K562 (cell line): ENCODE results near the gene CCDC124. TPM values are rescaled to one million over a fixed set of nuclear protein-coding genes. Genes with fewer than 3 reads are reported as not detected.

Source experiments
- BCOR ChIP-seq: fragments of 450-650 bp; IDR thresholded peaks from 2 replicates; pipeline ENCODE4 v1.6.1; 2016
- CREM ChIP-seq: IDR thresholded peaks from 2 replicates; pipeline ENCODE4 v1.6.1; 2014; ENCODE audit warnings: antibody characterized with exemption, low read depth
- FOXK2 ChIP-seq, 2 experiments: fragments of 450-650 bp; IDR thresholded peaks in 1 of 2; conservative IDR thresholded peaks in 1 of 2; 2 replicates each; pipeline ENCODE4 v1.6.1; 2016; ENCODE audit warnings: low read depth in 2 of 2, mild to moderate bottlenecking in 1 of 2
- HNRNPLL ChIP-seq: fragments of 200-400 bp; formaldehyde crosslinking; IDR thresholded peaks from 2 replicates; pipeline ENCODE4 v1.6.1; 2017; ENCODE audit warnings: low read length, low read depth, mild to moderate bottlenecking; ENCODE audit not compliant: poor library complexity, severe bottlenecking
- MCM7 ChIP-seq, 2 experiments: fragments of 450-650 bp; IDR thresholded peaks; 2 replicates each; pipeline ENCODE4 v1.6.1; 2016 to 2018
- NRF1 ChIP-seq, 2 experiments: fragments of 450-650 bp; IDR thresholded peaks in 1 of 2; conservative IDR thresholded peaks in 1 of 2; 2 replicates each; pipeline ENCODE4 v1.6.1; 2014; ENCODE audit warnings: mild to moderate bottlenecking in 2 of 2
- PTTG1 ChIP-seq: fragments of 450-650 bp; IDR thresholded peaks from 2 replicates; pipeline ENCODE4 v1.6.1; 2016; ENCODE audit warnings: low read depth, mild to moderate bottlenecking, missing genetic modification characterization, missing compliant biosample characterization
- ZBTB1 ChIP-seq: sonication (generic); formaldehyde crosslinking; IDR thresholded peaks from 2 replicates; pipeline ENCODE4 v1.8.1; 2023; ENCODE audit warnings: missing genetic modification reagents, low read depth, mild to moderate bottlenecking, borderline replicate concordance
- ZFP30 ChIP-seq: fragments of 250-450 bp; sonication (Bioruptor Pico); IDR thresholded peaks from 2 replicates; pipeline ENCODE4 v1.8.0; 2022; ENCODE audit warnings: moderate library complexity, mild to moderate bottlenecking, inconsistent platforms, borderline replicate concordance
- ZNF263 ChIP-seq: sonication (generic); formaldehyde crosslinking; IDR thresholded peaks from 2 replicates; pipeline ENCODE4 v1.8.0; 2022; ENCODE audit warnings: mild to moderate bottlenecking, missing genetic modification reagents, borderline replicate concordance
- polyA plus RNA-seq, 8 experiments: library from polyadenylated mRNA; depleted of rRNA in 4 of 8; stranded (reverse) in 5 of 8; unstranded in 3 of 8; fragments of >200 nt; fragmentation: Nextera tagmentation in 2 of 8; fragmentation: Illumina TruSeq in 1 of 8; extraction: Ambion mirVana in 2 of 8; extraction: Trizol in 1 of 8; gene quantifications; 2 replicates each; pipeline versions ENCODE4 v1.2.1 to v1.2.3, GENCODE V29; 2011 to 2014; ENCODE audit warnings: inconsistent platforms in 1 of 8, missing spikeins in 1 of 8
- total RNA-seq, 7 experiments: library from RNA; depleted of rRNA in 6 of 7; stranded (reverse); fragments of >200 nt in 6 of 7; fragmentation: Illumina TruSeq in 2 of 7; extraction: Trizol in 2 of 7; gene quantifications; 2 replicates each; pipeline versions ENCODE4 v1.2.1 to v1.2.3, GENCODE V29; 2011 to 2021; ENCODE audit warnings: low replicate concordance in 1 of 7
- TF ChIP-seq, protein P1 (sequence below): fragments of 450-650 bp; conservative IDR thresholded peaks from 2 replicates; pipeline ENCODE4 v1.6.1; 2016; ENCODE audit warnings: missing genetic modification characterization, low read depth, mild to moderate bottlenecking, missing compliant biosample characterization, moderate library complexity
- TF ChIP-seq, protein P2 (sequence below): fragments of 450-650 bp; IDR thresholded peaks from 2 replicates; pipeline ENCODE4 v1.6.1; 2017; ENCODE audit warnings: antibody characterized with exemption, mild to moderate bottlenecking
- TF ChIP-seq, protein P3 (sequence below), 2 experiments: fragments of 450-650 bp in 1 of 2; sonication (generic) in 1 of 2; formaldehyde crosslinking; conservative IDR thresholded peaks; 2 replicates each; pipeline versions ENCODE4 v1.4.0 to v1.8.1; 2020 to 2022; ENCODE audit warnings: mild to moderate bottlenecking in 1 of 2, missing genetic modification reagents in 1 of 2
- TF ChIP-seq, protein P4 (sequence below): fragments of 450-650 bp; IDR thresholded peaks from 2 replicates; pipeline ENCODE4 v1.6.1; 2016; ENCODE audit warnings: antibody characterized with exemption
- TF ChIP-seq, protein P5 (sequence below): fragments of 250-450 bp; sonication (Bioruptor Pico); IDR thresholded peaks from 2 replicates; pipeline ENCODE4 v1.4.0; 2020; ENCODE audit warnings: borderline replicate concordance
- TF ChIP-seq, protein P6 (sequence below): sonication (generic); formaldehyde crosslinking; IDR thresholded peaks from 2 replicates; pipeline ENCODE4 v1.9.0; 2022; ENCODE audit warnings: mild to moderate bottlenecking, missing genetic modification reagents

Gene CCDC124
- total and polyA plus RNA-seq, 9 of the 15 experiments (the other 6 are each of a cell fraction or from before 2014, with no cell fraction given), result 5.8 to 234 (median 40.1) TPM

DNA sequence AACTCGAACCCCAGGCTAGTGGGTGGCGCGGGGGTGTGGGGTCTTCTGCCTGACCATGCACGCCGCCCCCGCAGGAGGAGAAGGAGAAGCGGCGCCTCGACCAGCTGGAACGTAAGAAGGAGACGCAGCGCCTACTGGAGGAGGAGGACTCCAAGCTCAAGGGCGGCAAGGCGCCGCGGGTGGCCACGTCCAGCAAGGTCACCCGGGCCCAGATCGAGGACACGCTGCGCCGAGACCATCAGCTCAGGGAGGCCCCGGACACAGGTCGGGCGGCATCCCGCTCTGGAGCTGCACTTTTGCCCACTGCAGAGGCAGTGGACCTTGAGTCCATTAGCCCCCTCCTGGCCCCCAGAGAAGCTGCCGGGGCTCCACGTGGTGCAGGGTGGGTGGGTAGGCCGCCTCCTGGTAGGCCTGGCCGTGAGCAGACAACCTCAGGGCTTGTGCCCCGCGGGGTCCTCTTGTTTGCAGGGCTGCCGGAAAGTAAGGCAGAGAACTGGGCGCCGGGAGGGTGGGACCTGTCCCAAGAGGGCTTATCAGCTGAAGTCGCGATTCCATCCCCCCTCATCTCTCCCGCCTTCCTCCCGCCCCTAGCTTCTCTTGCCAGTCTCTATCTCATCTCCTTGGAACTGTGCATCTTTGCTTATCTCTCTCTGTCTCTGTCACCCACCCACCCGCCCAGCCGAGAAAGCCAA is 9.9 kb downstream of the CCDC124 start (continued):
- TF ChIP-seq, protein P1, sequence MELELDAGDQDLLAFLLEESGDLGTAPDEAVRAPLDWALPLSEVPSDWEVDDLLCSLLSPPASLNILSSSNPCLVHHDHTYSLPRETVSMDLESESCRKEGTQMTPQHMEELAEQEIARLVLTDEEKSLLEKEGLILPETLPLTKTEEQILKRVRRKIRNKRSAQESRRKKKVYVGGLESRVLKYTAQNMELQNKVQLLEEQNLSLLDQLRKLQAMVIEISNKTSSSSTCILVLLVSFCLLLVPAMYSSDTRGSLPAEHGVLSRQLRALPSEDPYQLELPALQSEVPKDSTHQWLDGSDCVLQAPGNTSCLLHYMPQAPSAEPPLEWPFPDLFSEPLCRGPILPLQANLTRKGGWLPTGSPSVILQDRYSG, result peak; percentile 58; the same call in 1 of the 2 replicates
- TF ChIP-seq BCOR (0 out of 2 replicates have a peak, but pooled peaks have one; percentile 14), FOXK2 (conservative IDR thresholded peaks at IDR 0.05 in 1 of 2, IDR thresholded peaks at IDR 0.05 in 1 of 2; ENCODE audit: low read depth in 2 of 2) (no peak), ZFP30 (no peak), HNRNPLL (peak; percentile 45), MCM7 (IDR thresholded peaks at IDR 0.05) (no peak), PTTG1 (tag) (no peak), ZBTB1 (no peak; the same call in 1 of the 2 replicates), CREM (peak; percentile 51), ZNF263 (peak; percentile 38; the same call in 1 of the 2 replicates), NRF1 (conservative IDR thresholded peaks at IDR 0.05 in 1 of 2, IDR thresholded peaks at IDR 0.05 in 1 of 2) (peak; percentile 54 to 68)
- TF ChIP-seq, protein P2, sequence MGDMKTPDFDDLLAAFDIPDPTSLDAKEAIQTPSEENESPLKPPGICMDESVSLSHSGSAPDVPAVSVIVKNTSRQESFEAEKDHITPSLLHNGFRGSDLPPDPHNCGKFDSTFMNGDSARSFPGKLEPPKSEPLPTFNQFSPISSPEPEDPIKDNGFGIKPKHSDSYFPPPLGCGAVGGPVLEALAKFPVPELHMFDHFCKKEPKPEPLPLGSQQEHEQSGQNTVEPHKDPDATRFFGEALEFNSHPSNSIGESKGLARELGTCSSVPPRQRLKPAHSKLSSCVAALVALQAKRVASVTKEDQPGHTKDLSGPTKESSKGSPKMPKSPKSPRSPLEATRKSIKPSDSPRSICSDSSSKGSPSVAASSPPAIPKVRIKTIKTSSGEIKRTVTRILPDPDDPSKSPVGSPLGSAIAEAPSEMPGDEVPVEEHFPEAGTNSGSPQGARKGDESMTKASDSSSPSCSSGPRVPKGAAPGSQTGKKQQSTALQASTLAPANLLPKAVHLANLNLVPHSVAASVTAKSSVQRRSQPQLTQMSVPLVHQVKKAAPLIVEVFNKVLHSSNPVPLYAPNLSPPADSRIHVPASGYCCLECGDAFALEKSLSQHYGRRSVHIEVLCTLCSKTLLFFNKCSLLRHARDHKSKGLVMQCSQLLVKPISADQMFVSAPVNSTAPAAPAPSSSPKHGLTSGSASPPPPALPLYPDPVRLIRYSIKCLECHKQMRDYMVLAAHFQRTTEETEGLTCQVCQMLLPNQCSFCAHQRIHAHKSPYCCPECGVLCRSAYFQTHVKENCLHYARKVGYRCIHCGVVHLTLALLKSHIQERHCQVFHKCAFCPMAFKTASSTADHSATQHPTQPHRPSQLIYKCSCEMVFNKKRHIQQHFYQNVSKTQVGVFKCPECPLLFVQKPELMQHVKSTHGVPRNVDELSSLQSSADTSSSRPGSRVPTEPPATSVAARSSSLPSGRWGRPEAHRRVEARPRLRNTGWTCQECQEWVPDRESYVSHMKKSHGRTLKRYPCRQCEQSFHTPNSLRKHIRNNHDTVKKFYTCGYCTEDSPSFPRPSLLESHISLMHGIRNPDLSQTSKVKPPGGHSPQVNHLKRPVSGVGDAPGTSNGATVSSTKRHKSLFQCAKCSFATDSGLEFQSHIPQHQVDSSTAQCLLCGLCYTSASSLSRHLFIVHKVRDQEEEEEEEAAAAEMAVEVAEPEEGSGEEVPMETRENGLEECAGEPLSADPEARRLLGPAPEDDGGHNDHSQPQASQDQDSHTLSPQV, result peak; percentile 88
- TF ChIP-seq, protein P3, sequence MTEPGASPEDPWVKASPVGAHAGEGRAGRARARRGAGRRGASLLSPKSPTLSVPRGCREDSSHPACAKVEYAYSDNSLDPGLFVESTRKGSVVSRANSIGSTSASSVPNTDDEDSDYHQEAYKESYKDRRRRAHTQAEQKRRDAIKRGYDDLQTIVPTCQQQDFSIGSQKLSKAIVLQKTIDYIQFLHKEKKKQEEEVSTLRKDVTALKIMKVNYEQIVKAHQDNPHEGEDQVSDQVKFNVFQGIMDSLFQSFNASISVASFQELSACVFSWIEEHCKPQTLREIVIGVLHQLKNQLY (CRISPR knock-in tag; conservative IDR thresholded peaks at IDR 0.05), result 0 out of 4 replicates have a peak, but pooled peaks of 1 of the 2 experiments have one; percentile 43
- TF ChIP-seq, protein P4, sequence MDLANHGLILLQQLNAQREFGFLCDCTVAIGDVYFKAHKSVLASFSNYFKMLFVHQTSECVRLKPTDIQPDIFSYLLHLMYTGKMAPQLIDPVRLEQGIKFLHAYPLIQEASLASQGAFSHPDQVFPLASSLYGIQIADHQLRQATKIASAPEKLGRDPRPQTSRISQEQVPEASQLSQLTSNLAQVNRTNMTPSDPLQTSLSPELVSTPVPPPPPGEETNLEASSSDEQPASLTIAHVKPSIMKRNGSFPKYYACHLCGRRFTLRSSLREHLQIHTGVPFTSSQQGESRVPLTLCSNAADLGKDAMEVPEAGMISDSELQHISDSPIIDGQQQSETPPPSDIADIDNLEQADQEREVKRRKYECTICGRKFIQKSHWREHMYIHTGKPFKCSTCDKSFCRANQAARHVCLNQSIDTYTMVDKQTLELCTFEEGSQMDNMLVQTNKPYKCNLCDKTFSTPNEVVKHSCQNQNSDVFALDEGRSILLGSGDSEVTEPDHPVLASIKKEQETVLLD, result peak; percentile 74
- TF ChIP-seq, protein P5, sequence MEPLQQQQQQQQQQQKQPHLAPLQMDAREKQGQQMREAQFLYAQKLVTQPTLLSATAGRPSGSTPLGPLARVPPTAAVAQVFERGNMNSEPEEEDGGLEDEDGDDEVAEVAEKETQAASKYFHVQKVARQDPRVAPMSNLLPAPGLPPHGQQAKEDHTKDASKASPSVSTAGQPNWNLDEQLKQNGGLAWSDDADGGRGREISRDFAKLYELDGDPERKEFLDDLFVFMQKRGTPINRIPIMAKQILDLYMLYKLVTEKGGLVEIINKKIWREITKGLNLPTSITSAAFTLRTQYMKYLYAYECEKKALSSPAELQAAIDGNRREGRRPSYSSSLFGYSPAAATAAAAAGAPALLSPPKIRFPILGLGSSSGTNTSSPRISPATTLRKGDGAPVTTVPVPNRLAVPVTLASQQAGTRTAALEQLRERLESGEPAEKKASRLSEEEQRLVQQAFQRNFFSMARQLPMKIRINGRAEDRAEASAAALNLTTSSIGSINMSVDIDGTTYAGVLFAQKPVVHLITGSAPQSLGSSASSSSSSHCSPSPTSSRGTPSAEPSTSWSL (CRISPR knock-in tag), result peak; percentile 52; the same call in 1 of the 2 replicates
- TF ChIP-seq, protein P6, sequence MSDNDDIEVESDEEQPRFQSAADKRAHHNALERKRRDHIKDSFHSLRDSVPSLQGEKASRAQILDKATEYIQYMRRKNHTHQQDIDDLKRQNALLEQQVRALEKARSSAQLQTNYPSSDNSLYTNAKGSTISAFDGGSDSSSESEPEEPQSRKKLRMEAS (CRISPR knock-in tag), result peak; percentile 94
